Hindlimb muscle (tissue), 1 donor: ENCODE measurements around the gene RAD51D. TPM values are rescaled to one million over a fixed set of nuclear protein-coding genes. Genes with fewer than 3 reads are reported as not detected.
"Not testable (repeated sequence)": the region's sequence is repeated elsewhere in the genome, so short reads cannot be mapped to it uniquely, and the experiment has no call there.

ENCODE experiments used
- DNase-seq: peaks from one replicate; pipeline ENCODE4 v3.0.0-alpha.2; 2013
- polyA plus RNA-seq: library from polyadenylated mRNA; unstranded; fragments of 120-200 nt; gene quantifications from one replicate; pipeline ENCODE4 v1.2.1, GENCODE V29; 2013; ENCODE audit not compliant: insufficient read length

The RAD51D gene
- polyA plus RNA-seq, 1 donor, result 6.4 TPM

DNA sequence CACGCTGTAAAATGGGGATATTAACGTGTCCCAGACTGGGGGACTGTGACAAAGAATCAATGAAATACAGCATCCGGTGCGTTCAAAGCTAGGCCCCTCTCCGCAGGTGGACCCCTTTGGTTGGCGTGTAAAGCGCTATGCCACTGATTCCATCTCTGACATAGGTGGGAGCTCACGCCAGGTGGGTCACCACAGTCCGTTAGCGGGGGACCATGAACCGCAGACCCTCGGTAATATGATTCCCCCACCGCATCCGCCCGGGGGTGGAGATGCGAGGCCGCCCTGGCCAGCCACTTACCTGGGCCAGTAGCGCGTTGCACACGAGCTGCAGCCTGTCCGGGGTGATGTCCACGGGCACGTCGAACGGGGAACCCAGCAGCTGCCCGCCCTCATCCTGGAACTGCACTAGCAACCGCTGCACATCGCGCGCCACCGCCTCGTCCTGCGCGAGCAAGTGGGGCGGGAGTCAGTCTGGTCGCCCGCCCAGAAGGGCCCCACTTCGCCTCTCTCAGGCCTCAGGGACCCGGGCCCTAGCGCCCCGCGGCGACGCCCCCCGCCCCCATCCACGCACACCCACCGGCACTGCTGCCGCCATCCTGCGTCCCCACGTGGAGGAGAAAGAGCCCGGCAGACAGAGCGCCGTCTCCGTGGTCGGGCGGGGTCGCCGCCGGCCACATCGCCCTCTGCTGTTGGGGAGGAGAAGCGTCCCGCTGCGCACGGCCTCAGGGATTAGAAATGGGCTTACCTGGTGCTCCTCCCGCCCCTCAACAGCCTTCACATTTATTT is 22.2 kb upstream of the RAD51D start, which contains the start of gene NLE1:
Gene NLE1 (minus strand): TSS at position 623 of the 786 bp plus-strand sequence. CDS start 28 bp downstream, at position 595.
- peak; percentile 79 for DNase-seq

DNA sequence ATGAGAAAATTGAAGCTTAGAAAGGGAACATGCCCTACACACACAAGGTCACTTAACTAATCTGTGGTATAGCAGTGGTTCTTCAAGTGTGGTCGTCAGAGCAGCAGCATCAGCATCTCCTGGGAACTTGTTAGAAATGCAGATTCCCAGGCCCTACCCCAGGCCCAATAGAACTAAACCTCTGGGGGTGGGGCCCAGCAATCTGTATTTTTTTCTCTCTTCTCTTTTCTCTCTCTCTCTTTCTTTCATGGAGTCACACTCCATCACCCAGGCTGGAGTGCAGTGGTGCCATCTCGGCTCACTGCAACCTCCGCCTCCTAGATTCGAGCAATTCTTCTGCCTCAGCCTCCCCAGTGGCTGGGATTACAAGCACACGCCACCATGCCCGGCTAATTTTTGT is 18.6 kb upstream of the RAD51D start:
- no peak for DNase-seq

DNA sequence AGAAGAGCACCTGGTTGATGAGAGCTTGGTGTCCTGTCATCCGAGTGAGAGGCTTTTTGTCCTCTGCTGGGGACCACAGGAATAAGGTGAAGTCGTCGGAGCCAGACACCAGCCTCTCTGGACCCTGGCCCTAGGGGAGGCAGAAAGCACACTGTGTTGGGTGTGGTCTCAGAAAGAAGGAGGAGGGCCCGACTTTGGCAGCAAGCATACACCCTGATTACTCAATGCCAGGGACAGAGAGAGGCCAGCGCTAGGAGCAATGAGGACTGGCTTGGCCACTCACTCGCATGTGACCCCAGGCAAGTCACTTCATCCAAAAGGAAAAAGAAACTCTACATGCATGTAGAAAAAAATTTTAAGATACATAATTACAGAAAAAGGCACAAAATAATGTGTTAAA is 15.7 kb upstream of the RAD51D start:
- DNase-seq, result no peak

DNA sequence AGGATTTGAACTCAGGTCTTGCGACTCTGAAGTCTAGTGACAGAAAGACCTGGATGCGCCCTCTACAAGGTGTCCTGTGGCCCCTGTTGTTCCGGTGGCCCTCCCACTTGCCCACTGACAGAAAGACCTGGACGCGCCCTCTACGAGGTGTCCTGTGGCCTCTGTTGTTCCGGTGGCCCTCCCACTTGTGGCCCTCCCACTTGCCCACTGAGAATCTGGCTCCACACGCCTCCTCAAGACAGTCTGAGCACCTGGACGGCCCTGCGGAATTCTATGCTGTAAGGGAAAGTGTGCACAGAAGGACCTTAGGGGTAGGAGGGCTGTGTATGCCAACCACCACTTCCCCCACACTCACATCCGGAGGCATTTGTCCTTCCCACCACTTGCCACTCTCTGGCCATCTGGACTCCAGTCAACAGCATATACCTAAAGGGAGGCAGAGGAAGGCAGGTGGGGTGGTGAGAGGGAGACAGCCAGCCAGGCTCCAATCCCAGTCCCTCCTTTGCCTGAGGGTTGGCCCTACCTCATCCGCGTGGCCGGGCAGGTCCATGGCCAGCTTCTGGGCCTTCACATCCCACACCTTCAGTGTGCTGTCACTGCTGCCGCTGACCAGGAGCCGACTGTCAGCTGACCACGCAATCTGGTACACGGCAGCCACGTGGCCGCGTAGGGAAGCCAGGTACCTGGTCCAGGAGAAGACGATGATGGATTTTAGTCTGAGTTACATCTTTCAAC is 13.3 kb upstream of the RAD51D start:
- DNase-seq, result no peak

DNA sequence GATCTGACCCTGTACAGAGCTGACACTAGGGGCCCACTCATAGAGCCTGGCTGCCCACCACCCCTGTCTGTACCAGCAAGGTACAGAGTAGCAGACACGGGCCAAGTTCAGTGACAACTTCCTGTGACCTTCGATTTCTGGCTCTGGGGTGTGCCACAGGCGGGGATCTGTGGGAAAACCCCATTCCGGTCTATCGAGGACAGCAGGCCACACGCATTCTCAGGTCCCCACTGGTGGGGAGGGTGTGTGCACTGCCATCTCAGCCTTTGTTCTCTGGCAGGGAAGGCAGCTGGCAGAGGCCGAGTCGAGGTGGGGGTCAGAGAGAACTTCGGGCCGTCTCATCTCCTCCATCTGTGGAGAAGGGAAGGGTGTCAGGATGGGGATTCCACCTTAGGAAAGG is 12.4 kb upstream of the RAD51D start:
- DNase-seq, result no peak

DNA sequence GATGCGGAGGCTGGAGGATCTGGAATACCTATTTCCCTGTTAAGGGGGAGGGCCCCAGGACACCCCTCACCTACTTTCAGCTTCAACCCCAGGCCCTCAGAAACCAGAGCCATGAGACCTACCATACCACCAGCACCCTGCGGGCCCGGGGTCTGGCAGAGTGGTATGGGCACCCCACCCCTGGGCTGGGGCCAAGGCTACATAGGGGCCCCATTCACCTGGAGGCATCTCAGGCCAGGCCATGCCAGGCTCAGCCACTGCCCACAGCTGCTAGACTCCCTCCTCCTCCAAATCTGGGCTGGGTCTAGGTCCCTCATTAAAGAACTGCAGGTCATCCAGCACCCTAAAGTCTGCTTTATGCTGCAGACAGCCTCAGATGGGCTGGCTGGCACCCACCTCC is 10.7 kb upstream of the RAD51D start:
- no peak for DNase-seq

DNA sequence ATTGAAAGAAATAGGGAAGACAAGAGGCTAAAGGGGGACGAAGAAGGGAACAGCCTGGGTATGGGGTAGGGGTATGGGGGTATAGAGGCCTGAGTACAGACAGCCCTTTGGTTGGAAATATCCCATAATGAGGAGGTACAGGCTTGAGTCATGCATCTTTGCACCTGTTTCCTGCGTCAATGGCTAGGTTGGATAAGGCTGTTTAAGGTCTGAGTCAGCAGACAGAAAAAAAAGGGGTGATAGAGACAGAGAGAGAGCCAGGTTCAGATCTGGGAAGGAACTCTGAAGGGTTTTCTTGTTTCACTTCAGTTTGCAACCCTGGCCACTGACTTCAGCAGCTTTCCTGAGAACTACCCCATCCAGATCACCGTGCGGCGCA is 10.3 kb upstream of the RAD51D start:
- DNase-seq, result no peak

DNA sequence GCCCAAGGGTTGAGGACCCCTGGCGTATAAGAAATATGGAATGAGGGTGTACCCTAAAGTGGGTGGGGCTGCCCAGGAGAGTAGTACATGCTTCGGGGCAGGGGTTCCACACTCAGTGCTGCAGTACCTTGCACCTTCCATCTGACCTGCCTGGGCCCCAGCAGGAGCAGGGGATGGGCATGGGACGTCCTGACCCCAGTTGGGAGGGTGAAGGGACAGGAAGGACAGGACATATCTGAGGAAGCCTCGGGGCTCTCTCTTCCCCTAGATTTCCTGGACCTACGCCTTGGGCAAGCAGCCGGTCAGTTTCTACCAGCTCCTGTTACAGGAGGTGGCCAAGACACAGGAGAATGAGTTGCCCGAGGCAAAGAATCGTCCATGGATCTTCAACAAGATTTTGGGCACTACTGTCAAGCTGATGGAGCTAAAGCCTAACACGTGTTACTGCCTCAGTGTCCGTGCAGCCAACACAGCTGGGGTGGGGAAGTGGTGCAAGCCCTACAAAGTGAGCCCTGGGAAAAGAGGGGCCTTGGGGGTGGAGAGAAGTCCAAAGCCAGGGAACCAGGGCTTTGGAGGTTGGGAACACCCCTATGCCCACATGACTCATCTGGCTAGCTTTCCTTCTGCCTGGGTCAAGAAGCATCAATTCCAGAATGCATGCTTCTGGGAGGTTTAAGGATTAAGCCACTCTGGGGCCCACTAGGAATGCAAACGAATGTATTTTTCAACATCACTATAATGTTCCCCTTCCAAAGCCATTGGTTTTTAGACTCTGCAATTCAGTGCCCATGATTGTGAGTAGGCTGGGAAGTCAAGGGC is 9.7 kb upstream of the RAD51D start:
- DNase-seq, result no peak

DNA sequence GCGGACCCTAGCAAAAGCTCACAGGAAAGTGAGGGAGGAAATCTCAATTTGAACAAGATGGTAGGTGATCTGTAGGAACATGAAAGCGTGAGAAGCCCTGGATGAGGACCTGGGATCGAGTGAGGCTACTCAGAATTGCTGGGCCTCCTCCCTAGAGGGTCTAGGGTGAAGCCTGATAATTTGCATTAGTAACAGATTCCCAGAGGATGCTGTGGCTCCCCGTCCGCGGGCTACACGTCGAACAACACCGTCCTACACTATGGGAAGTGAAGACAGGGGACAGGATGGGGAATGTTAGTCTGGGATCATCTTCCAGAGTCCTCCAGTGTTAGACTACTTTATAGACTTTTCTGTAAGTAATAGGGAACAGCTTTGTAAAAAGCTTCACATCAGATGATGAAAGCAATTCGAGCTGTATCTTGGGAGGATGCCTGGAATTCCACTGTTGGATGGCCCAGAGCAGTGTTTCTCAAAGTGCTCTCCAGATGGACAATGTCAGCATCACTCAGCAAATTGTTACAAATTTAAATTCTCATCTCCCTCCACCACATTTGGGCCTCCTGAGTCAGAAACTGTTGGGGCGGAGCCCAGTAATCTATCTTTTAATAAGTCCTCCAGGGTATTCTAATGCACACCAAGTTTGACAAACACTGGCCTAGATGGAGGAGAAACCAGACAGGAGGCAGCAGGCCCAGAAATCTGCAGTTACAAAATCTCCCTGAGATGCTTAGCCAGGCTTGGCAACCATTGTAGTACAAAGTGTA is 8.3 kb upstream of the RAD51D start:
- no peak for DNase-seq

DNA sequence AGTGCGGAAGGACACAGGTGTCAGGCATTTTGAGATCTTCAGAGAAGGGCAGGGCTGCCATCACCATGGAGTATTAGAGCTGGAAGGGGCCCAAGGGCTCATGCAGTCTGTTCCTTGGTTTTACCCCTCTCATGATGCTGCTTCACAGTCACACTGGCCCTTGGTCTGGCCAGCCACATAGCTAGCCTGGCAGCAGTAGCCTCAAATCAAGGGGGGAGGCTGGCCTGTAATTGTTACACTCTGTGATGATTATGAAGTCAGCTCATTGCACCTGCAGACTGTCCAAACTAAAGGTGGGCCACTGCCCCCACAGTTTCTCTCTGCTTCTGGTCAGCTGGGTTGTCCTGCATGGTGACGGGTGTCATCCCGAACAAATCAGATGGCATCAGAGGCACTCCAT is 1.7 kb upstream of the RAD51D start, which contains the start of gene FNDC8:
Gene FNDC8 (plus strand): TSS at position 301 of the 400 bp plus-strand sequence. CDS start 79 bp downstream, at position 380.
- no peak for DNase-seq

DNA sequence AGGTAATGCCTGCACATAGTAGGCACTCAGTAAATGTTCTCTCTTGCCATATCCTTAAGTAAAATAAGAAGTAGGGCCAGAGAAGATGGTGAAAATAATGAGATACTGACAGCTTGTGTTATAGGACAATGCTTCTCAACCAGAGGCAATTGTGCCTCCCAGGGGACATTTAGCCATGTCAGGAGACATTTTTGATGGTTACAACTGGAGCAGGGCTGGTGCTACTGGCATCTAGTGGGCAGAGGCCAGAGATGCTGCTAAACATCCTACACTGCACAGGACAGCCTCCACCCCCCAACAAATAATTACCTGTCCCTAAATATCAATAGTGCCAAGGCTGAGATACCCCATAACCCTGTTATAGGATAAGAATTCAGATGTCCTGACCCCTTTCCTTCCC is 1.7 kb downstream of the RAD51D start:
- DNase-seq, result no peak

DNA sequence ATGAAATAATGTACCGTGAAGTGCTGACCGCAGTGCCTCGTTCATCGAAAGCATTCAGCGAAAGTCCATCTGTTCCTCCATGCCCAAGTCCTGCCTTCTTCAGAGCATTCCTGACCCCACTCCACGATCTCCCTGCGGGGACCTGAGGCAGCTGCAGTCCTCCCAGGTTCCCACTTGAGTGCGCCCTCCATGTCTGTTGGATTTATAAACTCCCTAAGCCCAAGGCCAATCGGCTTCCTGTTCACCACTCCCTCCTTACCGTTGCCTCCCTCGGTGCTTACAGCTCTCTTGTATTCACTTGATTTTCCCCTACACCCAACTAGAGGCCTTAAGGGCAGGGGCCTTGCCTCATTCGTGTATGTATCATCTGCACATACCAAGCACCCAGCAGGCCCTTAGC is 2.8 kb downstream of the RAD51D start:
- DNase-seq, result no peak

DNA sequence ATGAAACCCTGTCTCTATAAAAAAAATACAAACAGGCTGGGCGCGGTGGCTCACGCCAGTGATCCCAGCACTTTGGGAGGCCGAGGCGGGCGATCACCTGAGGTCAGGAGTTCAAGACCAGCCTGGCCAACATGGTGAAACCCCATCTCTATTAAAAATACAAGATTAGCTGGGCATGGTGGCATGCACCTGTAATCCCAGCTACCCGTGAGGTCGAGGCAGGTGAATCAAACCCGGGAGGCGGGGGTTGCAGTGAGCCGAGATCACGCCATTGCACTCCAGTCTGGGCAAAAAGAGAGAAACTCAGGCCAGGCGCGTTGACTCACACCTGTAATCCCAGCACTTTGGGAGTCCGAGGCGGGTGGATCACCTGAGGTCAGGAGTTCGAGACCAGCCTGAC is 8.9 kb downstream of the RAD51D start:
- DNase-seq, result not testable (repeated sequence)

DNA sequence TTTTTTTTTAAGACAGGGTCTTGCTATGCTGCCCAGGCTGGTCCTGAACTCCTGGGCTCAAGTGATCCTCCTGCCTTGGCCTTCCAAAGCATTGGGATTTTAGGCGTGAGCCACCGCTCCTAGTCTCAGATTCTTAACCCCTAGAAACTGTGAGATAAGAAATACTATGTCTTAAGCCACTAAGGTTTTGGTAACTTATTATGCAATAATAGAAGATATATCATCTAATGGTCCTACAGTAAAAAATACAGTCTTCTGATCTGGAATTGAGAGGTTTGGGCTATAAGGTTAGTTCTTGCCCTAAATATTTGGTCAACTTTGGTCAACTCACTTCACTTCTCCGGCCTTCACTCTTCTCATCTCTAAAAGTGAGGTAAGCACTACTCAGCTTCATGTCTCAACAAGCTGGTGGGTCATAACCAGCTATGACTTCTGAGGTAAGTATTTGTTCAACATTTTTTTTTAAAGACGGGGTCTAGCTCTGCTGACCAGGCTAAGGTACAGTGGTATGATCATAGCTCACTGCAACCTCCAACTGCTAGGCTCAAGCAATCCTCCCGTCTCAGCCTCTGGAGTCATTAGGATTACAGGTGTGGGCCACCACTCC is 14.7 kb downstream of the RAD51D start:
- no peak for DNase-seq

DNA sequence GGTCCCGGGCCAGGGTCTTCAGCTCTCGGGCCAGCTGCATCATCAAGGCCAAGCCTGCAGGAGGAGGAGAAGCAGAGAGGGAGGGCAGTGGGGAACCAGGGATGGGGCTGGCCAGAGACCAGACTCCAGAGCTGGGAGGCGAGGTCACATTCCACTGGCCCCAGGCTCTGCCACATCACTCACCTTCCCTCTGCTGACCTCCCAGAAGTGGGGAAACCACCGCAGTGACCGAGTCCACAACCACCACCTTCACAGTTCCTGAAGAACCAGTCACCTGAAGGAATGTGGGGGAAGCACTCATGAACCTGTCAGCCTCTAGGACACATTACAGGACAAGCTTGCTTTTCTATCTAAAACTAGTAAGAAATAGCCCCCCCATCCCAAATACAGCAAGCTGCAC is 16.4 kb downstream of the RAD51D start:
- DNase-seq, result no peak

DNA sequence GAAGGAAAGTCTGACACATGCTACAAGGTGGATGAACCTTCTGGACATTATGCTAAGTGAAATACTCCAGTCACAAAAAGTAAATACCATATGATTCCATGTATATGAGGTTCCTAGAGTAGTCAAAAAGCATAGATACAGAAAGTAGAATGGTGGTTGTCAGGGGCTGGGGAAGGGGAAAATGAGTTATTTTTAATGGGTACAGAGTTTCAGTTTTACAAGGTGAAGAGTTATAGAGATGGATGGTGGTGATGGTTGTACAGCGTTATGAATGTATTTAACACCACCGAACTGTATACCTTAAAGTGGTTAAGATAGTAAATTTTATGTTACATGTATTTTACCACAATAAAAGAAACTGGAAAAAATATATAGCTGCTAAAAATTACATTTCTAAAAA is 17.9 kb downstream of the RAD51D start:
- DNase-seq, result no peak

DNA sequence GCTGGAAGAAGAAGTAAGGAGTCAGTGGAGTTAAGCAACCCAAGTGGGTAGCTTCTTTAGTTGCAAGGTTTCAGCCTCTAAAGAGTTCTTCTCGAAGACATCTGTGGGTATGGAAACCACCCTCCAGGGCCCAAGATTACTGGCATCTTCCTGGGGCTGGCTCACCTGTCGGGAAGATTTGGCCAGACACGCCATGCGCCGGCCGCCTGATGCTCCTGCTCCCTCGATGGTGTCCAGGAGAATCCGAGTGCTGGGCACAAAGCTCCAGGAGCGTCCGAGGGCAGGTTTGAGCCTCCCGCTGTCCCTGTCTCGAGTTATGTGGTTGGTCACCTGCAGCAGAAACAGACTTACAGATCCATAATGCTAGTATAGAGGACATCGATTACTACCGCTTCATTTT is 18.6 kb downstream of the RAD51D start:
- DNase-seq, result no peak

DNA sequence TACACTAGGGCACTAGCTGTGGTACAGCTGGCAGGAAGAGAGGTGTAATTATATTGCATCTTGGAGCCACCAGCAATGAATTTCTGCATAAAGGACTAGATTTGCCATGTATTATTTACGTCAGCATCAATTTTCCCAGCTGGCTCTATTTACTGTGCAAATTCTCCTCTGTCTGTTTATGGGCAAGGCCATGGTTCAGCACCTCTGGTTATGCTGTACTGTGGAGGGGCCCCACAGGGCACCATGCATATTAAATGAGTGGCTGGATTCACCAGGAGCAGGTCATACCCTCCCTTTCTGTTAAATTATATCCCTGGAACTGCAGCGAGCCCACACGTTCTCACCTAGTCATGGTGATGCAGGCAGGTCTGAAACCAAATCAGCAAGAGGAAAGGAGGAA is 19.8 kb downstream of the RAD51D start:
- DNase-seq, result no peak

DNA sequence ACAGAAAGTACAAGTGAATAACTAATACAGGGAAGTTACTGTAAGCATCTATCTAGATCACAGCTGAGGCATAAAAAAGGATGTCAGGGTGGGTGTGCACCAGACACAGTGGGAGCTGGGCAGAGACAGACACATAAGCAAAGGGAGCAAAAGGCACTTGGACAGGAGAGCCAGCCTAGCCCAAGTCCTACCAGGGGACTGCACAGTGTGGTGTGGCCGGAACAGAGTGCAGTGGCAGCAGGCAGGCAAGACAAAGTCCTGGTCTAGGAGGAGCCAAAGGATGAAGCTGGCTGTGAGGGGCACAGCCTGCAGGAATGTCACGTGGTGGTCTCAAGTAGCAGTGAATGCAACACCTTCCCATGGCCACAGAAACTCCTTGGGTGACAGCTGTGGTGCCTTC is 21.9 kb downstream of the RAD51D start:
- DNase-seq, result no peak

DNA sequence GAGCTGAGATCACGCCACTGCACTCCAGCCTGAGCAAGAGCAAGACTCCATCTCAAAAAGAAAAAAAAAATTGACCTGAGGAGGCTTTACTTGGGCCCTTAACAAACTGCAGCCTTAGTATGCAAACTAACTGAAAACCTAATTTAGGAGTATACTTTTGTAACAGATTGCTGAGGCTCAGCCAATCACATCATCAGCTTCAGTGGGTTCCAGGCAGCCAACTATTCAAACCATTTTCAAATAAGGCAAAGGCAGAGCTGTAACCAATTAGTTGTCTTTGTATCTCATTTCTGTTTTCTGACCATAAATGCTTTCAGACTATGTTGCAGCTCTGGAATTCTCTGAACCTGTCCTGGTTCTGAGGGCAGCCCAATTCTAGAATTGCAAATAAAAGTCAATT is 23.9 kb downstream of the RAD51D start:
- no peak for DNase-seq

DNA sequence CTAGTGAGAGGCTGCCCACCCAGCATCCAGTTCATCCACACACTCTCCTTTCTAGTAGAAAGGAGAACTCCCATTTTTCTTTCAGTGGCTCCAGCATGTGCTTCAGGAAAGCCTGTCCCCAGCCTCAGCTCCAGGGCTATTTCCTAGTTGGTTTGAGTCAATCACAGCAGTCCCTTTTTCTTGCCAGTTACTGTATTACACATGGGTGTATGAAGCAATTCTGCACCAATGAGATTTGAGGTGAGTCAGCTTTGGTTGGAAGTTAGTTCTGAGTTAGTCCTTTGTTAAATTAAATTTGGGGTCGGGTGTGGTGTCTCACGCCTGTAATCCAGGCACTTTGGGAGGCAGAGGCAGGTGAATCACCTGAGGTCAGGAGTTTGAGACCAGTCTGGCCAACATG is 24.8 kb downstream of the RAD51D start:
- DNase-seq, result no peak

DNA sequence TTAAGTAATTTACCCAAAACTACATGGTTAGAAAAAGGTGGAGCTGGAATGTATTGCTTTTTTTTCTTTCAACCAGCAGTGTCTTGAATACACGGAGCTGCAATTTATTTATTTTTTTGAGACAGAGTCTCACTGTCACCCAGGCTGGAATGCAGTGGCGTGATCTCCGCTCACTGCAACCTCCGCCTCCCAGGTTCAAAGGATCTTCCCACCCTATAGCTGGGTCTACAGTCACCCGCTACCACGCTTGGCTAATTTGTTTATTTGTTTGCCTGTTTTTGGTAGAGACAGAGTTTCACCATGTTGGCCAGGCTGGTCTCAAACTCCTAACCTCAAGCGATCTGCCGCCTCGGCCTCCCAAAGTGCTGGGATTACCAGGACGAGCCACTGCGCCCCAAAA is 29.0 kb downstream of the RAD51D start:
- DNase-seq, result not testable (repeated sequence)
